ENCODE measurements around the gene FBXO15.

DNA sequence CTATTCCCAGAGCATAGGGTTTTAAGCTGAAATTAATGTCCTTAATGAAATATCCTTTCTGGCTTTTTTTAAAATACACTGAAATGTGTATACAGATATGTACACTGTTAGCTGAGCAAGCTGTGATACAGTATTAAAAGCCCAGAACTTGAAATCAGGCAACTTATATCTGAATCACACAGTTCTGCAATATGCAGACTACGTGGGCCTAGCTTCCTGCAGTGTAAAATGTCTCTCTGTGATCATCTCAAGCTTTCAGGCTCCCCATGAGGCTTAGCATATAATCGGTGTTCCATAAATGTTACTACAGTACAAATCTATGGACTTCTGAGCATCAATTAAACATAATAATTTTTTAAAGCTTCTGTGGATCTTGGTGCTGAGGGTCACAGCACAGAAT is 8.2 kb downstream of the FBXO15 start:
- TF ChIP-seq TCF12 (IDR thresholded peaks at IDR 0.05; ENCODE audit: low read depth) (no peak), RAD21 (IDR thresholded peaks at IDR 0.05; ENCODE audit: low read depth) (no peak), EP300 (IDR thresholded peaks at IDR 0.05; ENCODE audit: borderline replicate concordance) (no peak), NFIC (IDR thresholded peaks at IDR 0.05) (no peak), ZBTB7A (IDR thresholded peaks at IDR 0.05; ENCODE audit: low read depth) (no peak), CREB1 (IDR thresholded peaks at IDR 0.05; ENCODE audit: low read depth) (no peak), TEAD4 (IDR thresholded peaks at IDR 0.05) (no peak), CEBPB (IDR thresholded peaks at IDR 0.05) (no peak), FOXM1 (IDR thresholded peaks at IDR 0.05; ENCODE audit: borderline replicate concordance, low read depth) (no peak), YY1 (IDR thresholded peaks at IDR 0.05; ENCODE audit: low read depth) (no peak), TAF1 (IDR thresholded peaks at IDR 0.05; ENCODE audit: low read depth) (no peak)
- TF ChIP-seq, protein P1, sequence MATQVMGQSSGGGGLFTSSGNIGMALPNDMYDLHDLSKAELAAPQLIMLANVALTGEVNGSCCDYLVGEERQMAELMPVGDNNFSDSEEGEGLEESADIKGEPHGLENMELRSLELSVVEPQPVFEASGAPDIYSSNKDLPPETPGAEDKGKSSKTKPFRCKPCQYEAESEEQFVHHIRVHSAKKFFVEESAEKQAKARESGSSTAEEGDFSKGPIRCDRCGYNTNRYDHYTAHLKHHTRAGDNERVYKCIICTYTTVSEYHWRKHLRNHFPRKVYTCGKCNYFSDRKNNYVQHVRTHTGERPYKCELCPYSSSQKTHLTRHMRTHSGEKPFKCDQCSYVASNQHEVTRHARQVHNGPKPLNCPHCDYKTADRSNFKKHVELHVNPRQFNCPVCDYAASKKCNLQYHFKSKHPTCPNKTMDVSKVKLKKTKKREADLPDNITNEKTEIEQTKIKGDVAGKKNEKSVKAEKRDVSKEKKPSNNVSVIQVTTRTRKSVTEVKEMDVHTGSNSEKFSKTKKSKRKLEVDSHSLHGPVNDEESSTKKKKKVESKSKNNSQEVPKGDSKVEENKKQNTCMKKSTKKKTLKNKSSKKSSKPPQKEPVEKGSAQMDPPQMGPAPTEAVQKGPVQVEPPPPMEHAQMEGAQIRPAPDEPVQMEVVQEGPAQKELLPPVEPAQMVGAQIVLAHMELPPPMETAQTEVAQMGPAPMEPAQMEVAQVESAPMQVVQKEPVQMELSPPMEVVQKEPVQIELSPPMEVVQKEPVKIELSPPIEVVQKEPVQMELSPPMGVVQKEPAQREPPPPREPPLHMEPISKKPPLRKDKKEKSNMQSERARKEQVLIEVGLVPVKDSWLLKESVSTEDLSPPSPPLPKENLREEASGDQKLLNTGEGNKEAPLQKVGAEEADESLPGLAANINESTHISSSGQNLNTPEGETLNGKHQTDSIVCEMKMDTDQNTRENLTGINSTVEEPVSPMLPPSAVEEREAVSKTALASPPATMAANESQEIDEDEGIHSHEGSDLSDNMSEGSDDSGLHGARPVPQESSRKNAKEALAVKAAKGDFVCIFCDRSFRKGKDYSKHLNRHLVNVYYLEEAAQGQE (IDR thresholded peaks at IDR 0.05; ENCODE audit: low read depth) = no peak
- TF ChIP-seq, protein P2, sequence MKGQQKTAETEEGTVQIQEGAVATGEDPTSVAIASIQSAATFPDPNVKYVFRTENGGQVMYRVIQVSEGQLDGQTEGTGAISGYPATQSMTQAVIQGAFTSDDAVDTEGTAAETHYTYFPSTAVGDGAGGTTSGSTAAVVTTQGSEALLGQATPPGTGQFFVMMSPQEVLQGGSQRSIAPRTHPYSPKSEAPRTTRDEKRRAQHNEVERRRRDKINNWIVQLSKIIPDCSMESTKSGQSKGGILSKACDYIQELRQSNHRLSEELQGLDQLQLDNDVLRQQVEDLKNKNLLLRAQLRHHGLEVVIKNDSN (IDR thresholded peaks at IDR 0.05) = no peak
